HG03095 (cell line): Measurements from ENCODE around the gene RPL18A.

Source experiments
- ATAC-seq: cut with Tn5 transposase; IDR thresholded peaks from one replicate; pipeline ENCODE4 v1.9.1; 2021; ENCODE audit warnings: moderate library complexity; ENCODE audit not compliant: unreplicated experiment

Gene RPL18A

DNA sequence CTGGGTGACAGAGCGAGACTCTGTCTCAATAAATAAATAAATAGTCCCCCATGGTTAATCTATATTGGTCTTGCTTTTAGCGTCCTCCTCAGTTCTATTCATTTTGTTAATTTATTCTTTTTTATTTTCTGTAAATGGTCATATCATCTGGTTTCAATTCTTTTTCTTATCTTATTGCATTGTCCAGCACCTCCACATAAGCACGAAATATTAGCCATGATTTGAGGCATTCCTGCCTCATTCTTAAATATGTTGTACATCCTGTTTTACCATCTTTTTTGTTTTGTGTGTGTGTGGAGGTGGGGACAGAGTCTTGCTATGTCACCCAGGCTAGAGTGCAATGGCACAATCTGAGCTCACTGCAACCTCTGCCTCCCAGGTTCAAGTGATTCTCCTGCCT is 48.5 kb downstream of the RPL18A start:
- no peak for ATAC-seq

DNA sequence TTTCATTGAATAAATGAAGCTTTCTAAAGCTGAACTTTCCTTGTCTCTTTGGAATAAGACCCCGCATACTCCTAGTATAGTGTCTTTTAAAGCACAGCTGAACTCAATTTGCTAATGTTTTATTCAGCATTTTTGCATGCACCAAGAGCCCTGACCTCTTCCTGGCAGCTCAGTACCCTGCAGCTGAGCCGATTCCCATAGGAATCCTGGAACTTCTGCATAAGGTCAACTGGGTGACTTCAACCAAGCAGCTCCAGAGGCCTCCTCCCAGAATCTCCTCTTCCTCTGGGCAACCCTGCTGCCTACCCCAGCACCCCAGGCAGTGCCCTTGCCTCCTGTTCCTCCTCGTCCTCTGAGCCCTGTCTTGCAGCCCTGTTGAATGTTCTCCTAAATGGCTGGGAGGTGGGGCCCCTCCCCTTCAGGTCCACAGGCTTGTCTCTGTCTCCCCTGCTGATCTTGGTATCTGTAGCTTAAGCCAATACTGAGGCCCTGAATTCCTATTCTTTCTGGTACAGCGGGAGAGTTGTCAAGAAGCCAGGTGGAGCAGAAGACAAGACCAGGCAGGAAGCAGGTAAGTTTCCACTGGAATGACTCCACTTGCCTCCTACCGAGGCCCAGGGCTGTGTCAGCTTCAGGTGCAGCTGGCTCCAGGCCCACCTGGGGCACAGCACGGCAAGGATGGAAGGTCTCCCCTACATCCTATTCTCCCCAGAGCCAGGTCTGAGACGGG is 49.5 kb downstream of the RPL18A start:
- no peak for ATAC-seq

DNA sequence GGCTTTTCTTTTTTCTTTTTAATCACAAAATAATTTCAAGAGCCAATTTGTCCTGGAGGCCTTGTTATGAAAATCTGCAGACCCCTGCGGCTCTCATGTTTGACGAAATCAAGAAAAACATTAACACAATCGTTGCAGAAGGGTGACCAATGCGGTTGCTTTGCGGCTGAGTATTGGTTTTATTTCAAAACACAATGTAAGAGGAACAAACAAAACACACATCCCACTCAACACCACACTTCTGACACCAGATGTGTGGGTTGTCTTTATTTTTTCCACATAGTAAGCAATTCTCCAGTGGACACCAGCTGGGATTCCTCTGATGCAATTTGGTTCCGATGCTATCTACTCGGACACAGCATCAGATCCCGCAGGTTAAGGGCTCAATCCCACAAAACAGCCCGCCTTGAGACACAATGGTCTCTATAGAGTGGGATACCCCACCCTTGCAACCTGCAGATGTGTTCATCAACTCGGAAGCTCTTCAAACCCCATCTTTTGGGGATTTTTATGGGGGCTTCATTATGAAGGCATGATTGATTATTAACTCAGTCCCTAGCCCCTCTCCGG is 51.2 kb downstream of the RPL18A start:
- ATAC-seq, result no peak
